GM21360 (cell line): ENCODE data around the gene FUS.

ENCODE experiments used
- ATAC-seq: cut with Tn5 transposase; IDR thresholded peaks from one replicate; pipeline ENCODE4 v1.9.1; 2021; ENCODE audit warnings: mild to moderate bottlenecking, moderate library complexity; ENCODE audit not compliant: unreplicated experiment

The FUS gene

GRCh38 chr16:31200821-31201568, 21.1 kb downstream of the FUS start:
- ATAC-seq, result no peak

GRCh38 chr16:31201582-31202413, 21.9 kb downstream of the FUS start:
- ATAC-seq, result peak; percentile 30

GRCh38 chr16:31202414-31203375, 22.8 kb downstream of the FUS start, which contains the start of gene PYCARD:
TSS of gene PYCARD (minus strand) at chr16:31202760. CDS start at chr16:31202690, 70 bp downstream.
- peak; percentile 38 for ATAC-seq

GRCh38 chr16:31204871-31205666, 25.1 kb downstream of the FUS start:
- ATAC-seq, result no peak

- no peak for ATAC-seq
Measured at GRCh38 chr16:31206776-31207175, 26.8 kb downstream of the FUS start.

GRCh38 chr16:31213342-31213741, 33.4 kb downstream of the FUS start:
- ATAC-seq, result no peak

- no peak for ATAC-seq
Measured at GRCh38 chr16:31213877-31214707, 34.2 kb downstream of the FUS start, which contains the start of gene TRIM72. TSS of gene TRIM72 (plus strand) at chr16:31214119. CDS start at chr16:31214739, 620 bp downstream.

GRCh38 chr16:31214708-31215286, 34.9 kb downstream of the FUS start:
- ATAC-seq, result no peak

GRCh38 chr16:31215287-31216162, 35.6 kb downstream of the FUS start:
- no peak for ATAC-seq

- ATAC-seq, result no peak
Measured at GRCh38 chr16:31216422-31217135, 36.6 kb downstream of the FUS start, which contains the start of gene PYDC1. TSS of gene PYDC1 (minus strand) at chr16:31217135. CDS start at chr16:31217028, 107 bp downstream.

- ATAC-seq, result no peak
Measured at GRCh38 chr16:31217136-31217530, 37.2 kb downstream of the FUS start.

GRCh38 chr16:31219154-31219741, 39.3 kb downstream of the FUS start:
- ATAC-seq, result no peak

GRCh38 chr16:31221357-31222160, 41.6 kb downstream of the FUS start:
- no peak for ATAC-seq

GRCh38 chr16:31223044-31223443, 43.1 kb downstream of the FUS start:
- no peak for ATAC-seq

- no peak for ATAC-seq
Measured at GRCh38 chr16:31224092-31224955, 44.4 kb downstream of the FUS start.
